BE2C (cell line): ENCODE results near the gene HIC2.

Experiments used
- DNase-seq: peaks from one replicate; pipeline ENCODE4 v3.0.0-alpha.2; 2020
- H3K27me3 ChIP-seq: fragments of 250-450 bp; sonication (Bioruptor Pico); 2 replicates; pipeline ENCODE4 v1.5.1; 2020; ENCODE audit warnings: mild to moderate bottlenecking
- H3K36me3 ChIP-seq: fragments of 250-450 bp; sonication (Bioruptor Pico); 2 replicates; pipeline ENCODE4 v1.5.1; 2020; ENCODE audit warnings: mild to moderate bottlenecking
- H3K4me1 ChIP-seq: fragments of 250-450 bp; sonication (Bioruptor Pico); 2 replicates; pipeline ENCODE4 v1.5.1; 2020
- H3K4me3 ChIP-seq: 2 replicates; pipeline ENCODE4 v1.5.1; 2011; ENCODE audit warnings: low read depth, low read length
- H3K9me3 ChIP-seq: fragments of 250-450 bp; sonication (Bioruptor Pico); 2 replicates; pipeline ENCODE4 v1.5.1; 2020
- CTCF ChIP-seq: IDR thresholded peaks from 2 replicates; pipeline ENCODE4 v1.5.1; 2012; ENCODE audit warnings: mild to moderate bottlenecking, low read depth, low read length

HIC2 gene

DNA sequence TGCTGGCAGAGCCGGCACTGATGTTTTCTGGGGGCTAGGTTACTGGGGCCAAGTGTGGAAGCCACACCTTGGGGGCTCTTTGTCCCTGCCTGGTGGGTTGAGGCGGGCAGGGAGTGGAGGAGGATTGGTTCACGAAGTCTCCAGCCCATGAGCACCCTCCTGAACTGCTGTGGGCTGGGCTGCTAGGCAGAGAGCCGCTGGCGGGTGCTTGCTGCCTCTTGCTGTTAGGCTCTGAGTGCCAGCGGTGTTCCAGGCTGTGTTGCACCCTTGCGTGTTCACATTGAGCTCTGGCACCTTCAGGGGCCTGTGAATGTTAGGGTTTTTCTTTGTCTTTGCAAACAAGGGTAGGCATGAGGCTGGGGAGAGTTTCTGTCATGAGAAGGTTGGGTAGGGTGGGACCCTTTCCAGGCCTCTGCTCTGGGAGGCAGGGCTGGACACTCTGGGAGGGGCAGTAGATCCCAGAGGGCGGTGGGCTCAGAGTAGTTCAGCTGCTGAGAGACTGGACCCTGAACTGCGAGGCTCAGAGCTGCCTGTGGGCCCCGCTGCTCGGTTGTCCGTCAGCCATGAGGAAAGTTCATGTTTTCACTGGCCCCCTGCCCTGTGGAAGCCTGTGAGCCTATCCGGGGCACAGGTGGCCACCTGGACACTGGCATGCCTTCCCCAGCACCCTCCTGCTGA, 26.0 kb downstream of the HIC2 start:
- Histone ChIP-seq H3K4me1 (no peaks in the 10 kb centered on the region), H3K9me3 (no peaks in the 10 kb centered on the region), H3K36me3 (peaks cover 29% of the 10 kb centered on the region)

DNA sequence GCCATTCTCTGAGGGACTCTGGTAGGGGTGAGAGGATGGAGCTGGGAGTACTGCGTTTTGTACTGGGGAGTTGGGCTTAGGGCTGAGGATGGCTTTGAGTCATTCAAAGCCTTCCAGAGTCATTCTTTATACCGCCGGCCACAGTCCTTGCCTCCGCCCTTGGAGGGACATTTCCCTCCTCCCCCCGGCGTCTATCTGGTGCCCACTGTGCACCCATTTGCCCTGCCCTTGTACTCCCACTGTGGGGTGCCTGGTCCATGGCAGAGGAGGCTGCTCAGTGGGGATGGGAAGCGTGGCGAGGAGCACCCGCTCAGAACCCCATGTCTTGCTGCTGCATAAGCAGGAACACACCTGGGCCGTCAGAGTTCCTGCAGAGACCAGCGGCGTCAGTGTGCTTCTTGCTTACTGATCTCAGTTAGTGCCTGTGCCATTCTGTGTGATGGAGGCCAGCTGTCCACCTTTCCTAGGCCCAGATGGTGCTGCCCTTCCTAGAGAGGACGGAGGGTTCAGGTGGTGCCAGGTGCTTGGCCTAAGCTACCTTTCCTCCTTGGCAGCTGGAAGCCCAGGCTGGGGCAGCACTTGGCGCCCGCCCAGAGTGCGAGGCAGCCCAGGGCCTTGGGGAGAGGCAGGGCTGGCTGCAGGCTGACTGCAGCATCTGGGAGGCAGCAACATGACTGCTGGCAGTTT, 26.7 kb downstream of the HIC2 start:
- peak; percentile 8 for DNase-seq
- H3K4me1 ChIP-seq: no peaks in the 10 kb centered on the region
- no peak for TF ChIP-seq CTCF
- no peaks in the 10 kb centered on the region for H3K9me3 ChIP-seq
- H3K27me3 ChIP-seq: no peaks in the 10 kb centered on the region
- H3K4me3 ChIP-seq: no peak overlapping the region
- peaks cover 29% of the 10 kb centered on the region for H3K36me3 ChIP-seq

More for the DNA sequence above, 26.0 kb downstream of the HIC2 start:
- no peaks in the 10 kb centered on the region for H3K27me3 ChIP-seq
- no peak overlapping the region for H3K4me3 ChIP-seq
- TF ChIP-seq CTCF: no peak
- DNase-seq: peak; percentile 8

GRCh38 chr22:21444701-21445436, 27.7 kb downstream of the HIC2 start:
- no peaks in the 10 kb centered on the region for H3K9me3 ChIP-seq
- peak; percentile 6 for DNase-seq
- no peak overlapping the region for H3K4me3 ChIP-seq
- H3K4me1 ChIP-seq: no peaks in the 10 kb centered on the region
- H3K27me3 ChIP-seq: no peaks in the 10 kb centered on the region
- H3K36me3 ChIP-seq: peaks cover 29% of the 10 kb centered on the region
- TF ChIP-seq CTCF: no peak

- TF ChIP-seq CTCF: no peak
- Histone ChIP-seq H3K27me3 (no peaks in the 10 kb centered on the region), H3K9me3 (no peaks in the 10 kb centered on the region), H3K4me3 (no peak overlapping the region), H3K4me1 (no peaks in the 10 kb centered on the region), H3K36me3 (peaks cover 29% of the 10 kb centered on the region)
- DNase-seq: peak; percentile 7
Observed at GRCh38 chr22:21445437-21446127, 28.4 kb downstream of the HIC2 start.

DNA sequence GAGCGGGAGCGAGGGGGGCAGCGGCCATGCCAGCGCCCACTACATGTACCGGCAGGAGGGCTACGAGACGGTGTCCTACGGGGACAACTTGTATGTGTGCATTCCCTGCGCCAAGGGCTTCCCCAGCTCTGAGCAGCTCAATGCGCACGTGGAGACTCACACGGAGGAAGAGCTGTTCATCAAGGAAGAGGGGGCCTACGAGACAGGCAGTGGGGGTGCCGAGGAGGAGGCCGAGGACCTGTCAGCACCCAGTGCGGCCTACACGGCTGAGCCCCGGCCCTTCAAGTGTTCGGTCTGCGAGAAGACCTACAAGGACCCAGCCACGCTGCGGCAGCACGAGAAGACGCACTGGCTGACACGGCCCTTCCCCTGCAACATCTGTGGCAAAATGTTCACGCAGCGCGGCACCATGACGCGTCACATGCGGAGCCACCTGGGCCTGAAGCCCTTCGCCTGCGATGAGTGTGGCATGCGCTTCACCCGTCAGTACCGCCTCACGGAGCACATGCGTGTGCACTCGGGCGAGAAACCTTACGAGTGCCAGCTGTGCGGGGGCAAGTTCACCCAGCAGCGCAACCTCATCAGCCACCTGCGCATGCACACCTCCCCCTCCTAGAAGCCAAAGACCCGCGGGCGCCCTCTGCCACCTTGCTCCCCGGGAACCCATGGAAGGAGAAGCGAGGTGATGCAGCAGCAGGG, 29.1 kb downstream of the HIC2 start:
- no peaks in the 10 kb centered on the region for H3K9me3 ChIP-seq
- no peaks in the 10 kb centered on the region for H3K4me1 ChIP-seq
- H3K27me3 ChIP-seq: no peaks in the 10 kb centered on the region
- peaks cover 29% of the 10 kb centered on the region for H3K36me3 ChIP-seq
- DNase-seq: peak; percentile 12
- TF ChIP-seq CTCF: no peak
- H3K4me3 ChIP-seq: no peak overlapping the region
